Stimulated activated memory B cell treated with anti-CD40 and anti-IgM and Interleukin-4, amounts not matched to agents 10 μg/mL and 1 μg/mL and 100 μg/mL, for 72 hours (primary cell): ENCODE data around the gene RAD1.
"Not testable (repeated sequence)": the region's sequence is repeated elsewhere in the genome, so short reads cannot be mapped to it uniquely, and the experiment has no call there.

Experiments used
- ATAC-seq: fragments of 150-1000 bp; cut with Tn5 transposase; 2 replicates; pipeline ENCODE4 v1.10.0; 2021
- H3K27ac Mint-ChIP-seq: one replicate; pipeline ENCODE4 v1.8.0; 2022; ENCODE audit warnings: mild to moderate bottlenecking, mixed read lengths
- H3K27me3 Mint-ChIP-seq: one replicate; pipeline ENCODE4 v1.8.0; 2022; ENCODE audit warnings: mixed read lengths
- H3K36me3 Mint-ChIP-seq: one replicate; pipeline ENCODE4 v1.8.0; 2022; ENCODE audit warnings: mixed read lengths
- H3K4me1 Mint-ChIP-seq: one replicate; pipeline ENCODE4 v1.8.0; 2022; ENCODE audit warnings: mixed read lengths
- H3K4me3 Mint-ChIP-seq: one replicate; pipeline ENCODE4 v1.8.0; 2022; ENCODE audit warnings: mild to moderate bottlenecking, moderate library complexity, mixed read lengths
- H3K9me3 Mint-ChIP-seq: one replicate; pipeline ENCODE4 v1.8.0; 2022; ENCODE audit warnings: mixed read lengths

RAD1 gene

DNA sequence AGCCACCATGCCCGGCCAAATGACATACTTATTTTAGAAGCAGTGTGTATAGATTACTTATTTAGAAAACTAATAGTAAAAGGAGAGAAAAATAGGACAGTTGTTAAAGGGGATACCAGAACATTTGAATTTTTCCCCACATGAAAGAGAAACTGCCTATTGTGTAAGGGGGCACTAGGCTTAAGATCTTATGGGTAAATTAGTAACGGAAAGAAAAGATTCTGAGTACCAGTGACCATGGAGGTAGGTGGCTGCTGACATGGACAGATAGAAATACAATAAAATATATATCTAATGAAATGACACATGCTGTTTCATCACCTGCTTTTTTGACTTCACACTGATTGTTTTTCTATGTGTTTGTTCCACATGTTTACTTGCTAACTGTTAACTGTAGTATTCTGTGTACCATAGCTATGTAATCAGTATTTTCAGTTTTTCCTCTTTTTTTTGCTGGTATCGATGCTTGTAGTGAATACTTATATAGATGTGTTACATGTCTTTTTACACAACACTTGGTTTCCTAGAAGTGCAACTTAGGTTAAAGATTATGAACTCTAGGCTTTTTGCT, 11.1 kb upstream of the RAD1 start:
- no peak for ATAC-seq
- Mint-ChIP-seq H3K4me3 (no peak overlapping the region), H3K36me3 (peaks cover 30% of the 10 kb centered on the region), H3K9me3 (no peaks in the 10 kb centered on the region), H3K27me3 (no peaks in the 10 kb centered on the region), H3K27ac (no peak overlapping the region), H3K4me1 (peaks cover 21% of the 10 kb centered on the region)

DNA sequence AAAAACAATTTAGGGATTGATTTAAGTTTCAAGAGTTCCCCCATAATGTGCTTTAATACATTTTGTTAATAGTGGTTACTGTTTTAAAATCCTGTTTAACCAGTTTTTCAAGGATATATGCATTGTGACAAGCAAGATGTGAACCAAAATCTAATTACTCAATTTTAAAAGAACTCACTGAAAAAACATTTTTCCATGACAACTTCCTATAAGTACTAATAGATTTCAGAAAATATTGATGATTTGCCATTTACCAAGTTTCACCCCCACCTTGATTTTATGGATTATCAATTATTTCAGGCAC, 9.1 kb upstream of the RAD1 start:
- H3K4me1 Mint-ChIP-seq = peaks cover 11% of the 10 kb centered on the region
- no peaks in the 10 kb centered on the region for H3K9me3 Mint-ChIP-seq
- no peak overlapping the region for H3K4me3 Mint-ChIP-seq
- no peak for ATAC-seq
- no peaks in the 10 kb centered on the region for H3K27me3 Mint-ChIP-seq
- H3K36me3 Mint-ChIP-seq = peaks cover 37% of the 10 kb centered on the region
- H3K27ac Mint-ChIP-seq = peak overlapping the region; percentile 70

DNA sequence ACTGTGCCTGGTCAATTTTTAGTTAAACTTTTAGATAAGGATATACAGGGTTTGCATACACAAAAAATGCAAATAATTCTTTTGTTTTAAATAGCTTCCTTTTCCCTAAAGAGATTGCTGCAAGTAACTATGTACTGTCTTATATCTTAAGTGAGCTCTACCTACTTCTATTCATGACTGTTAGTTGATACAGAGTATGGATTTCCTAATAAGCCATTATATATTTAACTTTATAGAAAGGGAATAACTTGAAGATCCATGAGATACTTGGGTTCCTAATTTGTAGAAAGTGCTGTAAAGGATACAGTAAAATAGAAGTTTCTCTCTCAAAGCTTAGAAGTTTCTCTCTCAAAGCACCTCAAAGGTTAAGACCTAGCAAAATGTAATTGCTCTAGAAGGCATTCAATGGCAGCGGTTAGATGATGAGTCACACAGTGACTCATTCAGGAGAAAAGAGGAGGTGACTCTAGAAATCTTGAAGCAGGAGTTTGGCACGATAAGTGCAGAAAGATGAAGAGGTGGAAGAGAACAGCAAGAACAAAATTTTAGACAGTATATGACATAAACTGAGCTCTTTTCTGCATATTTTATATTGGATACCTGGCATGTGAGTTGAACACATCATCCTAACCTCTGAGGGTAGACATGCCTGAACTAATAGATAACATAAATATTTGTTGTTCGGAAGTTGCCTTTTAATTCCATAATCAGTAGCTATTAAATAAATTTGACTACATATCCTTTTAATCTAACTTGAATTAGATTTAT, 8.6 kb upstream of the RAD1 start:
- peak; percentile 81 for ATAC-seq
- Mint-ChIP-seq H3K4me3 (no peak overlapping the region), H3K27me3 (no peaks in the 10 kb centered on the region), H3K27ac (peak overlapping the region; percentile 70), H3K36me3 (peaks cover 37% of the 10 kb centered on the region), H3K9me3 (no peaks in the 10 kb centered on the region), H3K4me1 (peaks cover 11% of the 10 kb centered on the region)

DNA sequence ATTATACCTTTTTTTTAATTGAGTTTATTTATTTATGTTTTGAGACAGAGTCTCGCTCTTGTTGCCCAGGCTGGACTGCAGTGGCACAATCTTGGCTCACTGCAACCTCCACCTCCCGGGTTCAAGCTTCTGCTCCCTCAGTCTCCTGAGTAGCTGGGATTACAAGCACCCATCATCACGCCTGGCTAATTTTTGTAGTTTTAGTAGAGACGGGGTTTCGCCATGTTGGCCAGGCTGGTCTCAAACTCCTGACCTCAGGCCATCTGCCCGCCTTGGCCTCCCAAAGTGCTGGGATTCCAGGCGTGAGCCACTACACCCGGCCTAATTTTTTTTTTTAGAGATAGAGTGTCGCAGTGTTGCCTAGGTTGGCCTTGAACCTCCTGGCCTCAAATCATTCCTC, 8.0 kb upstream of the RAD1 start:
- ATAC-seq, H3K9me3 Mint-ChIP-seq, H3K27me3 Mint-ChIP-seq, H3K4me3 Mint-ChIP-seq: not testable (repeated sequence)
- peaks cover 37% of the 10 kb centered on the region for H3K36me3 Mint-ChIP-seq
- peak overlapping the region; percentile 70 for H3K27ac Mint-ChIP-seq
- H3K4me1 Mint-ChIP-seq = peaks cover 11% of the 10 kb centered on the region

DNA sequence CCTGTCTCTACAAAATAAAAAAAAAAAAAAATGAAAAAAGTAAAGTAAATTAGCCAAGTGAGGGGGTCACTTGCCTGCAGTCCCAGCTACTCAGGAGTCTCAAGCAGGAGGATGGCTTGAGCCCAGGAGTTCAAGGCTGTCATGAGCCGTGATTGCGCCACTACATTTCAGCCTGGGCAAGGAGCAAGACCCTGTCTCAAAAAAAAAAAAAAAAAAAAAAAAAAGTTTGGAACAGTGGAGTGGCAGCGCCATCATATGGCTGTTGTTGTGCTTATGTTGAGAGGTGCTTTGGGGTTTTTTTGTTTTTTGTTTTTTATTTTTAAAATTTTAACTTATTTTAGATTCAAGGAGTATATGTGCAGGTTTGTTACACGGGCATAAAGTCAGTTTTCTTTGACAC, 3.8 kb upstream of the RAD1 start:
- Mint-ChIP-seq H3K27ac (no peak overlapping the region), H3K36me3 (peaks cover 18% of the 10 kb centered on the region), H3K4me3 (no peak overlapping the region), H3K4me1 (peaks cover 32% of the 10 kb centered on the region), H3K27me3 (no peaks in the 10 kb centered on the region), H3K9me3 (no peaks in the 10 kb centered on the region)
- no peak for ATAC-seq

DNA sequence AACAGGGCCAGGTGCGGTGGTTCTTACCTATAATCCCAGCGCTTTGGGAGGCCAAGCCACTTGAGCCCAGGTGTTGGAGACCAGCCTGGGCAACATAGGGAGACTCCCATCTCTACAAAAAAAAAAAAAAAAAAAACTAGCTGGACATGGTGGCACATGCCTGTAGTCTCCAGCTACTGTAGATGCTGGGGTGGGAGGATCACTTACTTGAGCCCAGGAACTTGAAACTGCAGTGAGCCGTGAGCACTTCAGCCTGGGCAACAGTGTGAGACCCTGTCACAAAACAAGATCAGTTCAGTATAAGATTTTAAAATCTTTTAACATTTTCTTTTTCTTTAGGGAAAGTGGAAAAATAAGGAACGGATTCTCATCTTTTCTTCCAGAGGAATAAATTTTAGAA, 2.7 kb upstream of the RAD1 start:
- ATAC-seq = no peak
- no peaks in the 10 kb centered on the region for H3K27me3 Mint-ChIP-seq
- H3K4me1 Mint-ChIP-seq = peaks cover 28% of the 10 kb centered on the region
- peaks cover 13% of the 10 kb centered on the region for H3K36me3 Mint-ChIP-seq
- H3K9me3 Mint-ChIP-seq = no peaks in the 10 kb centered on the region
- no peak overlapping the region for H3K27ac Mint-ChIP-seq
- no peak overlapping the region for H3K4me3 Mint-ChIP-seq

DNA sequence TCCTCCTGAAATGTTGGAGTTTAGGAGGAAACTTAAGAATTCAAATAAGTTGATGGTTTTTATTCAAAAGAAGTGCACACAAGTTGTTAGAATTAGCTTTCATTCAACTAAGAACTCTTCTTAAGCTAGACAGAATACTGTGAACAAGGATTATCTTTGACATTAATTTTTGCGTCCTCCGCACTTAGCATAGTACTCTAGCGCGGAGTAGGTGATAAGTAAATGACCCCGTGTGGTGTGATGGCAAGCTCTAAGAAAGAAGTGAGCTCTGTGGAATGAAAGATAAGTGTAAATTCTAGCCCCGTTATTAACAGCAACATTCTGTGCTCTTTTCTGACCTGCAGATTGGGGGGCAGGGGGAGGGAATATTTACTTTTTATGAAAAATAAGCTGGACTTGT, 1.2 kb upstream of the RAD1 start:
- H3K4me1 Mint-ChIP-seq = peaks cover 28% of the 10 kb centered on the region
- H3K4me3 Mint-ChIP-seq = no peak overlapping the region
- no peaks in the 10 kb centered on the region for H3K9me3 Mint-ChIP-seq
- H3K36me3 Mint-ChIP-seq = peaks cover 19% of the 10 kb centered on the region
- no peak overlapping the region for H3K27ac Mint-ChIP-seq
- no peaks in the 10 kb centered on the region for H3K27me3 Mint-ChIP-seq
- no peak for ATAC-seq

DNA sequence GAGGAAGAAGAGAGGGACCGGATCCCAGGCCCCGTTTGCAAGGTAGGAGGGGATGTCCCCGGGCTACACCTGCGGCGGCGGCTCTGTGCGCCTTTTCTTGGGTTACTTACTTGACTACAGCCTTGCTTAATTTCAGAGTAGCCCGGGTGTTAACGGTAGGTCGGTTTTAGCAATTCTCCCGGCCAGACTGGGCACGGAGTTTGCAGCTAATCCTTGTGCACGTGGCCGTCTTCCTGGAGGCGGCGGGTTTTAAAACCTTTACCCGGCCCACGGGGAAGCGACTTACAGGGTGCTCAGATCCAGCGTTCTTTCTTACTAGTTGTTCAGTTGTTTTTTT, 520 bp upstream of the RAD1 start:
- peak; percentile 9 for ATAC-seq
- no peak overlapping the region for H3K27ac Mint-ChIP-seq
- peaks cover 23% of the 10 kb centered on the region for H3K36me3 Mint-ChIP-seq
- H3K27me3 Mint-ChIP-seq = no peaks in the 10 kb centered on the region
- no peak overlapping the region for H3K4me3 Mint-ChIP-seq
- no peaks in the 10 kb centered on the region for H3K9me3 Mint-ChIP-seq
- peaks cover 28% of the 10 kb centered on the region for H3K4me1 Mint-ChIP-seq

DNA sequence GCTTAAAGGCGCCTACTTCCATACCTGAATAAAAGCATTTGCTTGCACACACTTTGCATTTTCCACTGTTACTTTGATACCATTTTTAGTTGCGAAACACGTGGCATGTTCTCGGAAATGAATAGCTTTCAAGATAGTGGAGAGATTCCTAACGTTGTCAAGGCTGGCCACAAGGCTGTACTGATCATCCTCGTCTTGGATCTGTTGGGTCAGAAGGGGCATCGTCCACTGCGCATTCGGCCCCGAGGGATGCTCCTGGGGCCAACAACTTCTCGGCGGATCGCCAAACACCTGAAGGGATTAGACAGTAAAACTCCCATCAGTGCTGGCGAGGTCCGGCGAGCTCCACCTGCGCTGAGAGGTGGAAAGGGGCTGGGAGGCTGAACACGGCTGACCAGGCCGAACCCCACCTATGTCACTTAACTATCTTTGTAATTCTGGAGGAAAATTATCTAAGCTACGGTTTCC, 599 bp downstream of the RAD1 start:
- Mint-ChIP-seq H3K27me3 (no peaks in the 10 kb centered on the region), H3K4me1 (peaks cover 28% of the 10 kb centered on the region), H3K36me3 (peaks cover 25% of the 10 kb centered on the region), H3K27ac (no peak overlapping the region), H3K4me3 (no peak overlapping the region), H3K9me3 (no peaks in the 10 kb centered on the region)
- peak; percentile 2 for ATAC-seq

DNA sequence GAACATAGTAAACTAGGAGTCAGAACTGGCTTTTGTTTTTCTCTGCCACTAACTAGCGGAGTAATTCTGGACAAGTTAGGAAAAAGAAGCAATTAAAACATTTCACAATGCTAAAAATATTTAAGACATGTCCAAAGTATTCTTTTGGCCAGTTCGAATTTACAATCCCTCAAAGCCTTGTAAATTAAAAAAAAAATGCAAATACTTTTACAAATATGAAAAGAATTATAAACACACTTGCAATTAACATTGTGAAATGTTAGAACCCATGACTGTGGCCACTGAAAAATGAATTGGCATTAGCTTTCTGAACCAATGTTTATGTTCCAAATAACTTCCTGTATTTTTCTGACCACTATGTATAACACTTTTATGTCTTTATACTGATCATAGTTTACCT, 2.2 kb downstream of the RAD1 start:
- ATAC-seq = no peak
- Mint-ChIP-seq H3K4me1 (peaks cover 28% of the 10 kb centered on the region), H3K36me3 (peaks cover 37% of the 10 kb centered on the region), H3K27ac (no peak overlapping the region), H3K9me3 (no peaks in the 10 kb centered on the region), H3K27me3 (no peaks in the 10 kb centered on the region), H3K4me3 (no peak overlapping the region)

DNA sequence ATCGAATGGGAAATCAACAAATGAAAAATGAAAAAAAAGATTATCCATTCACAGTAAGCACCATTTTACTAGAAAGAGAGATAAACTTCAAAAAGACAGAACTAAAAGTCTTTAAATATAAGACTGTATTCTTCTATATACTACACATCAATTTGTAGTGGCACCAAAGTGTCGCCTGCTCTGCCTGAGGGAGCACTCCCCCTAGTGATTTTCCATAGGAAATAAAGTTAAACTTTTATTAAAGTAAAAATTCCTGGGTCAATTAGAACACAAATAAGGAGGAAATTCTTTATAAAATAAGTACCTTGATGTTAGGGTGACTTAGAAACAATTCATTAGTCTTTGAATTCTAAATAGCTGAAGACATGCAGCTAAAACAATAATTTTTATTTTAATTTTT, 9.7 kb downstream of the RAD1 start:
- no peaks in the 10 kb centered on the region for H3K27me3 Mint-ChIP-seq
- peaks cover 20% of the 10 kb centered on the region for H3K36me3 Mint-ChIP-seq
- H3K27ac Mint-ChIP-seq = no peak overlapping the region
- no peak overlapping the region for H3K4me3 Mint-ChIP-seq
- no peaks in the 10 kb centered on the region for H3K4me1 Mint-ChIP-seq
- ATAC-seq = no peak
- H3K9me3 Mint-ChIP-seq = no peaks in the 10 kb centered on the region

DNA sequence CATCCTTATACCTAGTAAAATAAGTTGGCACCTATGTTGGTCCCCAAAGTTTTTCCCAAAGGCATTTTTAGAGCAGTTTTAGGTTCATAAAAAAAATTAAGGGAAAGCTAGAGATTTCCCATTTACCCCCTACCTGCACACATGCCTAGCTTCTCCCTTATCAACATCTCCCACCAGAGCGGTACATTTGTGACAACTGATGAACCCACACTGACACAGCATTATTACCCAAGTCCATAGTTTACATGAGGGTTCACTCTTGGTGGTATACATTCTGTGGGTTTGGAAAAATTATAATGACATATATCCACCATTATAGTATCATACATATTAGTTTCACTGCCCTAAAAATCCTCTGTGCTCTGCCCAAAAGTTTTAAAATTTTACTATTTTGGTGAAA, 12.0 kb downstream of the RAD1 start:
- Mint-ChIP-seq H3K9me3 (no peaks in the 10 kb centered on the region), H3K36me3 (peaks cover under 1% of the 10 kb centered on the region), H3K4me1 (no peaks in the 10 kb centered on the region), H3K27me3 (no peaks in the 10 kb centered on the region), H3K27ac (no peak overlapping the region), H3K4me3 (no peak overlapping the region)
- ATAC-seq = no peak

DNA sequence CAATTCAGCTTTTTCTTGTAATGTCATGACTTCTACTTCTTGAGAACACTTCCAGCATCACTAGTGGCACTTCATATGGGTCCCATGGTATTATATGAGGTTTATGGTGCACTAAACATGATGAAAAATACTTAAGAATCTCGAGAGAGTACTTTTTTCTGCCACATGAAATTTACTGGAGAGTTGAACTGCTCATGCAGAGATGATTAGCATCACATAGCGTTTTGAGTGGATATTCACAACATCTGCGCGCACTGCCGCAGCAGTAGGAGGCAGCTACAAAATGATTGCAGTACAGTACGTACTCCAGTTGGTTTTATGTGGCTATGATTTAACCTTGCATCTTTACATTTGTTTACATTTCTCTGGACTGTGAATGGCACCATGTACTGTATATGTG, 14.7 kb downstream of the RAD1 start:
- no peak for ATAC-seq
- H3K9me3 Mint-ChIP-seq = no peaks in the 10 kb centered on the region
- no peak overlapping the region for H3K4me3 Mint-ChIP-seq
- H3K36me3 Mint-ChIP-seq = peaks cover 5% of the 10 kb centered on the region
- H3K27ac Mint-ChIP-seq = no peak overlapping the region
- H3K27me3 Mint-ChIP-seq = no peaks in the 10 kb centered on the region
- H3K4me1 Mint-ChIP-seq = no peaks in the 10 kb centered on the region

DNA sequence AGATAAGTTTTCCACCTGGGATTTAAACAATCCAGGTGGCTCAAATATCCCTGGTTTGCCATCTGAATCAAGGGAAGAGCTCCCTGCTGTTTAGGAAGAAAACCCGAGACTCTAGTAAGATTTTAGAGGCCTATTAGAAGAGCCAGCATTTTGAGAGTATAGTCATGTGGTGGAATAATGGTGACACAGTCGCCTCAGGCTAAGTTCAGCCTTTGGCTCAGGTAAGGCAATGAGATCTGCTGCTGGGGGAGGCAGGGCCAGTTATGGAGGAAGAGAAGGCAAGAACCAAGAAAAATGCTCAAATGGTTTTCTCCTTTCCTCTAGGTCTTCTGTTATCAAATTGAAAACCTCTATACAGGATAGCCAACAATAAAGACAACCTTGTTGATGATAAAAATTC, 16.2 kb downstream of the RAD1 start:
- H3K27ac Mint-ChIP-seq = no peak overlapping the region
- H3K9me3 Mint-ChIP-seq = no peaks in the 10 kb centered on the region
- H3K4me3 Mint-ChIP-seq = no peak overlapping the region
- no peak for ATAC-seq
- H3K27me3 Mint-ChIP-seq = no peaks in the 10 kb centered on the region
- peaks cover 5% of the 10 kb centered on the region for H3K36me3 Mint-ChIP-seq
- H3K4me1 Mint-ChIP-seq = no peaks in the 10 kb centered on the region

DNA sequence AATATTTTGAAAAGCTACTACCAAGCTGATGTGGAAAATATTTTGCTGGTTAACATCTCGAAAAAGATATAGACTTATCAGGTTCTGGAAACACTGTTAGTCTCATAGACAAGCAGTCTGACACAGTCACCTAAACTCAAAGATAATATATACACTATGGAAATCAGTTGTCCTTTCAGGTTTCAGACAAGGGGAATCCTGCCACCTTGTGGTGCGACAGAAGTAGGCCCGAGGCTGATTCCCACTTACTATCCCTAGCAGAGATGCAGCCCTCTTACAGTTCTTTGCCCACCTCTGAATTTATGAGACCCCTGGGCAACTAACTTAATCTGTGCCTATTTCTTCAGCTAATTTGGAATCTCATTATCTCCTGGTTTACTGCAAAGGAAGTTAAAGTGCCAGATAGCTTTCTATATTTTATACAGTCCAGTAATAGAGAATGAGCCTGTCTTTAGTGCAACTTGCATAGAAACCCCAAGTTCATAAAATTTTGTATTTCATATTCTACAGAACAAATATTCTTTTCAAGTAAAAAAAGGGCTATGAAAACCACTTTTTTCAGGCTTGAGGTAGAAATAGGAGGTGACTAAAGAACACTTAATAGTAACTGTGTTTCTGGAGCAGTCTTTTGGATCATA, 16.9 kb downstream of the RAD1 start:
- peaks cover 5% of the 10 kb centered on the region for H3K36me3 Mint-ChIP-seq
- peak; percentile 67 for ATAC-seq
- no peaks in the 10 kb centered on the region for H3K27me3 Mint-ChIP-seq
- no peaks in the 10 kb centered on the region for H3K4me1 Mint-ChIP-seq
- no peak overlapping the region for H3K4me3 Mint-ChIP-seq
- no peaks in the 10 kb centered on the region for H3K9me3 Mint-ChIP-seq
- H3K27ac Mint-ChIP-seq = no peak overlapping the region

DNA sequence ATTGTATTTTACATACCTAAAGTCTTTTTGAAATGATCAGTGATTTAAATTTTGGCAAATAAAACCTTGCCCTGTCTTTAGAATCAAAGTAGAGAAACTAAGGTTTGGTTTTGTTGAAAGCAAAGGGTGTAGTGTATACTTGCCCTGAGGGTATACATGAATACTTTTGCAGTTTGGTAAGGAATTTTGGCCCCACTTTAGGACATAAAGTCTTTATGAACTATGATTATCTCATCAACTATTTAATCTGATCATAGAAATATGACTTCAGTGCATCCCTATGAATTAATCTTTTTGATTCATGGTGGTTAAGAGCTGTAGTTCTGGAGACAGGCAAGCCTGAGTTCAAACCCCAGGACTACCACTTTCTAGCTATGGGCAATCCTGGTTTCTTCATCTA, 17.7 kb downstream of the RAD1 start:
- H3K9me3 Mint-ChIP-seq = no peaks in the 10 kb centered on the region
- H3K27me3 Mint-ChIP-seq = no peaks in the 10 kb centered on the region
- H3K36me3 Mint-ChIP-seq = peaks cover 5% of the 10 kb centered on the region
- ATAC-seq = no peak
- no peaks in the 10 kb centered on the region for H3K4me1 Mint-ChIP-seq
- no peak overlapping the region for H3K4me3 Mint-ChIP-seq
- no peak overlapping the region for H3K27ac Mint-ChIP-seq
